ENCODE results near the gene MAP1LC3B2.

Gene MAP1LC3B2

GRCh38 chr12:116591855-116592637 lies 32.9 kb downstream of the MAP1LC3B2 start:
- no peak for DNase-seq (ENCODE audit: low read depth in 2 of 2, low spot score in 1 of 2)

- DNase-seq (ENCODE audit: low read depth in 2 of 2, low spot score in 1 of 2): no peak
Observed at GRCh38 chr12:116592731-116593130, 33.5 kb downstream of the MAP1LC3B2 start.

- DNase-seq (ENCODE audit: low read depth in 2 of 2, low spot score in 1 of 2): peak in 1 of 2 donors; percentile 4
Observed at GRCh38 chr12:116594325-116595038, 35.3 kb downstream of the MAP1LC3B2 start.

- DNase-seq (ENCODE audit: low read depth in 2 of 2, low spot score in 1 of 2): no peak
Observed at GRCh38 chr12:116595186-116595585, 36.0 kb downstream of the MAP1LC3B2 start.

- no peak for DNase-seq (ENCODE audit: low read depth in 2 of 2, low spot score in 1 of 2)
Observed at GRCh38 chr12:116595672-116596071, 36.5 kb downstream of the MAP1LC3B2 start.

DNA sequence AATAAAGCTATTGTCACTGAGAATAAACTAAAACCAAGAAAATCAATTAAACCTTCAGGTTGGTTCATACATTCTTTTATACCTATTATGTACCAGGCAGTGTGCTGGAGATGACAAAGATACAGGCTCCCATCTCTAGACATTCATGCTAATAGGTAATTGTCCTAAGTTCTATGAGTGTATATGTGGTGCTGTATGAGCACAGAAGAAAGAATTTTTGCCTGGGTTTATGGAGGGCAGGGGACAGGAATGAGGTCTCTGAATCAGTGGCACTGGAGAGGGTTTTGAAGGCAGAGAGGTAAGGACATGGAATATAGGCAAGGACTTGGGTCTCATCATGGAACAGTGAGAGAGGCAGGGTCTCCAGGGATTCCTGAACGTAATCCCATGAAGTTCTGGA lies 38.7 kb downstream of the MAP1LC3B2 start:
- no peak for DNase-seq (ENCODE audit: low read depth in 2 of 2, low spot score in 1 of 2)

DNA sequence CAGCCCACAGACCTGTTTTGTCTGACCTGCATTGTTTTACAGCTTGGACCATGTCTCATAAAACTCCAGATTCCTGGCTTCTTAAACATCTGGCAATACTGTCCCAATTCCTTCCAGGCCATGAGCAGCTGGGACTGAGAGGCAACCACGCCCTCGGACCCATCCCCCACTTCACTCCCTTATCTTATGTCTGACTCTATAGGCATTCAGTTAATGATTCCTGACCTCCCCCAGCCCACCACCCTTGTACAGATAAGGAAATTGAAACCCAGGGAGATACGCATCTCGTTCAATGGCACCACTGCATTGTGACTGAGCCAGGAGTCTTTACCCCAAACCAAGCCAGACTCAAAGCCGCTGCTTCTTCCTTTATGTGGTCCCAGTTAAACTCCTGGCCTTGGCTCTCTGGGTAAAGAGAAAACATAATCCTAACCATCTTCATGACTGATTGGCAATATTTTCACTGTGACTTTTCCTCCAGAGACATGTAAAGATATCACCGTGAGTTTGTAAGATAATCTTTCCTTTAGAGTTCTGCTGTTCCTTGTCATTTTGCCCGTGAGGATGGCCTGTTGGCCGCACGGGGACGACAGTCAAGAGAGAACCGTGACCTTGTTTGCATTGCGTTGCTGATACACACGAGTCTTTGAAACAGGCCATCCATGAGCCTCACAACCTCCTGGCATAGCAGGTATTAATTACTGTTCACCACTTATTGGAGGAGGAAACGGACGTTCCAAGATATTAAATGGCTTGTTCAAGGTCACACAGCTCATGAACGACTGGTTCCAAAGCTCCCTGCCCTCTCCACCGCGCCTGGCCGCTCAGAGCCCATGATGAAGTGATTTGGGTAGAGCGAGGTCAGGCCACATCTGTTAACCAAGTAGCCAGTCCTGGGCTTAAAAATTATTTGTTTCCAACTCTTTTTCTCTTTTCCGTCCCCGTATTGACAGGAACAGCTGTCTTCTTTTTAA lies 39.4 kb downstream of the MAP1LC3B2 start:
- DNase-seq (ENCODE audit: low read depth in 2 of 2, low spot score in 1 of 2): no peak

- peak in 1 of 2 donors; percentile 26 for DNase-seq (ENCODE audit: low read depth in 2 of 2, low spot score in 1 of 2)
Observed at GRCh38 chr12:116599285-116600136, 40.3 kb downstream of the MAP1LC3B2 start.

DNA sequence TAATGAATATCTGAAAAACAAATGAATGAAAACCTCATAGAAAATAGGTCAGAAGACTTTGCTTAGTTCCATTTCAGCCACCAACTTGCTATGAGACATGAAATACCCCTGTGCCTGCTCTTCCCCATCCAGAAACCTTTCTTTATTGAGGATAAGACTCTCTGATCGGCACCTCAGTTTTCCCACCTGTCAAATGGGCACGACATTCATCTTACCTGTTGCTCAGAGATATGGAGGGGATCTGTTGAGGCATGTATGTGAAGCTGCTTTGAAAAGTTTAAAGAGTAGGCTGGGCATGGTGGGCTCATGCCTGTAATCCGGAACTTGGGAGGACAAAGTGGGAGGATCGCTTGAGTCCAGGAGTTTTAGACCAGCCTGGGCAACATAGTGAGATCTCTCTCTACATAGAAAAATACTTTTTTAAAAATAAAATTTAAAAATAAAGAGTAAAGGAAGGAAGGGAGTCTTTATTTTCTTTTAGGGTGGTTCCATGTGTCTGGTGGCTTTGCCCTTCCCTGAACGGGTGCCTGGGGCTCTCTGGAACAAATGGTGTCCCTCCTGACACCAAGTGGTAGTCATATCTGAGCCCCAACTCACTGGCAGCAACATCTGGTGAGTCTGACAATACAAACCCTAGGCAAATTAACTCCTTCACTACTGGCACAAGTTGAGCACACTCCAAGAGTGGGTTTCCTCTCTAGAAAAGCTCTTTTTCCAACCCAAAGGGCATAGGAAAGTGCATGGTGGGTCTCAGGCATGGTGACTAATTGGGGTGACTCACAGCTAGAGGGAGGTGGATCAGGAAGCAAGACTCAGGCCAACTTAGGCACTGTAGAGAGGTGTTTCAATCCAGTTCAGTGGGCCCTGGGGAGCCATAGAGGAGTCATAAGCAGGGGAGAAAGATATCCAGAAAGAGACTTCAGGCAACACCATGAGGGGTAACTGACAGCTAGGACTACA lies 42.1 kb downstream of the MAP1LC3B2 start:
- DNase-seq (ENCODE audit: low read depth in 2 of 2, low spot score in 1 of 2): no peak

- DNase-seq (ENCODE audit: low read depth in 2 of 2, low spot score in 1 of 2): no peak
Observed at GRCh38 chr12:116601933-116602810, 43.0 kb downstream of the MAP1LC3B2 start.

DNA sequence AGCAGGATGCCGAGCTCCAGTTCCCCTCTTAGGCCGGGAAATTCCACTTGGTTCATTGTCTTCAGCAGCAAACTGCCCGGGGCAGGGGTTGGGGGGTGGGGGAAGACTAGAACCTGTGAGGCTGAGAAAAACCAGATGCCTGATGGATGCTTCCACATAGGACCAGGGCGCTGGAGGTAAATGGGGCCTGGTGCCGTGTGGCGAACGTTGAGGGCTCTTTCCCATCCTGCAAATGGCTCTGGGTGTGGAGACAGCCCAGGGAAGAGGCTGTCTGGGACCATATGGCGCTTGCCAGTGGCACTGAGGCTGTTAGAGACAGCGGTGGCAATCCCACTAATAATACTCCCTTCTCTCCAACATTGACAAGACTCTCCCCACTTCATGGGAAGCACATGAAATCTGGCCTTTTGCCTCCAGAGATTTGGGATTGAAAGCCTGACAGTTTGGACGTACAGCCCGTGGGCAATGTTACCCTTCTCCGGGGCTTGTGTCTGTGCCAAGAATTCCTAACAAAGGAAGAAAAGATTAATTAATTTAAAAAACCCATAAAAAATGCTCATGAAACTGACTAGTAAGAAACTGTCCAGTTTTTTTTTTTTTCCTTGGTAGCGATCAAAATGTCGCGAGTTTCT lies 44.5 kb downstream of the MAP1LC3B2 start:
- no peak for DNase-seq (ENCODE audit: low read depth in 2 of 2, low spot score in 1 of 2)

- DNase-seq (ENCODE audit: low read depth in 2 of 2, low spot score in 1 of 2): no peak
Observed at GRCh38 chr12:116604178-116604895, 45.2 kb downstream of the MAP1LC3B2 start.

DNA sequence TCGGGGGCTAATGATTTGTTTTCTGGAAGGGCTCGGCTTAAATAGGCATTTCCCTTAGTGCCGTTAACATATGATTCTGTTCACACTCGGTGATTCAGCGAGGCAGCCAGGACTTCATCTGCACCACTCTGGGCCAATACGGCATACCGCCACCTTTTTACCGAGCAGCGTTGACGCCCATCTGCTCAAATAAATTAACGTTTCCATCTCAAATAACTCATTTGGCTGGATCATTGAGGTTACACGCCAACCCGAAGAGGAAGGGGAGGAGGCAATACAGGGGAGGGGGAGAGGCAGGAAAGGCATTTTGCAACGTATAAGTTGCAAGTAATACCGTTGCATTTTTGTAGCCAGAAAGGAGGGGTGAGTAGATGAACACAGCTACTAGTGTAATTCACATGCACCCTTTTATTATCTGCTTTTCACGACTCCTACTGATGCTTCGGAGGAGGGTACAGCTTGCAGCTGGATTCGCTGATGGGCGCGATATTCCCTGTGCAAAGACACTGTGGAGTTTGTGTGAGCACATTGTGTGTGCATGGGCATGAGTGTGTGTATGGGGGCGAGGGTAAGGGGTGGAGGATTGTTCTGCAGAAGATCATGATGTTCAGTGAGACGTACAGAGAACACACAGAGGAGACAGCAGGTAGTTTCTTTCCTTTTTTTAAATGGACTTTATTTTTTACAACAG lies 45.9 kb downstream of the MAP1LC3B2 start:
- DNase-seq (ENCODE audit: low read depth in 2 of 2, low spot score in 1 of 2): no peak

DNA sequence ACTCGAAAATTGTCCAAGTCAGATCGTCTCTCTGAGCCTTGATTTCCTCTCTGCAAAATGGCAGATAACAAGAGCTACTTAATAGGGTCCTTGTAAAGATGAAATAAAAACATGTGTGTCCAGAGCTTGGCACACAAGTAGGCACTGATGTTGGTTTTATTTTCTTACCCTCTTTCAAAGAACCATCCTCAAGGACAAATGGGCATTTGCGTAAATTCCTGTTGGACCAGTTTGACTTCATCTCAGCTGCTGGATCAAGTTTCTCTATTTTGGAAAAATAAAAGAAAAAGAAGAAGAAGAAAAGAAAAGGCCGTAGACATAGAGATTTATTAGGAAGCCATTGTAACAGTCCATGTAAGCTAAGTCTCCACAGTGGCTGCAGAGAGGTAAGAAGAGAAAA lies 47.2 kb downstream of the MAP1LC3B2 start:
- no peak for DNase-seq (ENCODE audit: low read depth in 2 of 2, low spot score in 1 of 2)

GRCh38 chr12:116607039-116607438 lies 47.9 kb downstream of the MAP1LC3B2 start:
- no peak for DNase-seq (ENCODE audit: low read depth in 2 of 2, low spot score in 1 of 2)

GRCh38 chr12:116609319-116610114 lies 50.3 kb downstream of the MAP1LC3B2 start:
- DNase-seq (ENCODE audit: low read depth in 2 of 2, low spot score in 1 of 2): no peak
